ENCODE results near the gene CSGALNACT2. TPM values are rescaled to one million over a fixed set of nuclear protein-coding genes. Genes with fewer than 3 reads are reported as not detected.

The CSGALNACT2 gene
- total and polyA plus RNA-seq, 4 experiments from 2014 or later: 21.1 to 48.2 (median 34.4) TPM

- Mint-ChIP-seq H3K27me3 (no peaks in the 10 kb centered on the region), H3K4me3 (no peak overlapping the region), H3K27ac (peak overlapping the region in 1 of 7 donors; percentile 3), H3K36me3 (no peaks in the 10 kb centered on the region), H3K4me1 (no peaks in the 10 kb centered on the region), H3K9me3 (no peaks in the 10 kb centered on the region)
- H3K36me3 ChIP-seq (ENCODE audit: insufficient read depth, low read length): no peaks in the 10 kb centered on the region
- no peak overlapping the region for H3K27ac ChIP-seq (ENCODE audit: low read depth, low read length)
- H3K4me3 ChIP-seq (ENCODE audit: low read length in 2 of 2): no peak overlapping the region
- no peaks in the 10 kb centered on the region for H3K27me3 ChIP-seq (ENCODE audit: insufficient read depth, low read length)
- intact Hi-C loops (cut with micrococcal nuclease): no loop called here
- CTCF ChIA-PET (ENCODE audit: partially characterized antibody): interaction anchor here (0.6 kb wide), 1 partner anchor 146 kb away, joined by 4 read pairs; no protein-coding TSS in a partner anchor
- H3K4me1 ChIP-seq (ENCODE audit: insufficient read depth, low read length): no peaks in the 10 kb centered on the region
- DNase-seq: no peak
- H3K9me3 ChIP-seq (ENCODE audit: control insufficient read depth in 1 of 2, low read length in 2 of 2): no peaks in the 10 kb centered on the region
- POLR2A ChIA-PET (ENCODE audit: partially characterized antibody): no interaction called here
Measured at GRCh38 chr10:43211030-43211429, 72.8 kb downstream of the CSGALNACT2 start.

GRCh38 chr10:43211431-43212042 lies 73.3 kb downstream of the CSGALNACT2 start:
- H3K9me3 Mint-ChIP-seq: no peaks in the 10 kb centered on the region

GRCh38 chr10:43212043-43212721 lies 73.9 kb downstream of the CSGALNACT2 start:
- Mint-ChIP-seq H3K9me3 (peaks cover 0 to under 1% (median 0%) of the 10 kb centered on the region in 8 donors), H3K4me3 (no peak overlapping the region), H3K27me3 (no peaks in the 10 kb centered on the region), H3K36me3 (no peaks in the 10 kb centered on the region), H3K27ac (no peak overlapping the region), H3K4me1 (no peaks in the 10 kb centered on the region)
- Histone ChIP-seq H3K27ac (ENCODE audit: low read depth, low read length) (no peak overlapping the region), H3K9me3 (ENCODE audit: control insufficient read depth in 1 of 2, low read length in 2 of 2) (no peaks in the 10 kb centered on the region), H3K27me3 (ENCODE audit: insufficient read depth, low read length) (no peaks in the 10 kb centered on the region), H3K36me3 (ENCODE audit: insufficient read depth, low read length) (no peaks in the 10 kb centered on the region), H3K4me3 (ENCODE audit: low read length in 2 of 2) (no peak overlapping the region), H3K4me1 (ENCODE audit: insufficient read depth, low read length) (no peaks in the 10 kb centered on the region)
- DNase-seq: no peak
- CTCF ChIA-PET (ENCODE audit: partially characterized antibody): interaction anchor here (4.1 kb wide), 1 partner anchor 8 kb away, joined by 16 read pairs; no protein-coding TSS in a partner anchor
- intact Hi-C loops (cut with micrococcal nuclease): no loop called here
- POLR2A ChIA-PET (ENCODE audit: partially characterized antibody): no interaction called here

More at GRCh38 chr10:43211431-43212042, 73.3 kb downstream of the CSGALNACT2 start:
- Histone ChIP-seq H3K4me3 (ENCODE audit: low read length in 2 of 2) (no peak overlapping the region), H3K9me3 (ENCODE audit: control insufficient read depth in 1 of 2, low read length in 2 of 2) (no peaks in the 10 kb centered on the region), H3K36me3 (ENCODE audit: insufficient read depth, low read length) (no peaks in the 10 kb centered on the region), H3K27me3 (ENCODE audit: insufficient read depth, low read length) (no peaks in the 10 kb centered on the region), H3K27ac (ENCODE audit: low read depth, low read length) (no peak overlapping the region), H3K4me1 (ENCODE audit: insufficient read depth, low read length) (no peaks in the 10 kb centered on the region)
- H3K4me1 Mint-ChIP-seq: no peaks in the 10 kb centered on the region
- intact Hi-C loops (cut with micrococcal nuclease): no loop called here
- no peaks in the 10 kb centered on the region for H3K27me3 Mint-ChIP-seq
- POLR2A ChIA-PET (ENCODE audit: partially characterized antibody): no interaction called here
- DNase-seq: no peak
- peak overlapping the region in 1 of 7 donors; percentile 48 for H3K27ac Mint-ChIP-seq
- CTCF ChIA-PET (ENCODE audit: partially characterized antibody): no interaction called here
- no peaks in the 10 kb centered on the region for H3K36me3 Mint-ChIP-seq
- H3K4me3 Mint-ChIP-seq: no peak overlapping the region

- Histone ChIP-seq H3K27me3 (ENCODE audit: insufficient read depth, low read length) (no peaks in the 10 kb centered on the region), H3K9me3 (ENCODE audit: control insufficient read depth in 1 of 2, low read length in 2 of 2) (no peaks in the 10 kb centered on the region), H3K36me3 (ENCODE audit: insufficient read depth, low read length) (no peaks in the 10 kb centered on the region), H3K4me3 (ENCODE audit: low read length in 2 of 2) (no peak overlapping the region), H3K27ac (ENCODE audit: low read depth, low read length) (no peak overlapping the region), H3K4me1 (ENCODE audit: insufficient read depth, low read length) (no peaks in the 10 kb centered on the region)
- peak overlapping the region in 1 of 7 donors; percentile 70 for H3K27ac Mint-ChIP-seq
- H3K9me3 Mint-ChIP-seq: peaks cover 0 to 2% (median 0%) of the 10 kb centered on the region in 8 donors
- intact Hi-C loops (cut with micrococcal nuclease): no loop called here
- ChIA-PET POLR2A (ENCODE audit: partially characterized antibody) (no interaction called here), CTCF (ENCODE audit: partially characterized antibody) (interaction anchor here (1.2 to 4.1 kb wide), 3 partner anchors 8 to 13 kb away, joined by 3 to 16 read pairs (median 5); no protein-coding TSS in a partner anchor)
- H3K36me3 Mint-ChIP-seq: no peaks in the 10 kb centered on the region
- H3K4me1 Mint-ChIP-seq: no peaks in the 10 kb centered on the region
- H3K27me3 Mint-ChIP-seq: peaks cover 0 to 1% of the 10 kb centered on the region in 2 donors
- no peak for DNase-seq
- no peak overlapping the region for H3K4me3 Mint-ChIP-seq
Measured at GRCh38 chr10:43214071-43214955, 76.1 kb downstream of the CSGALNACT2 start.

- H3K27me3 ChIP-seq (ENCODE audit: insufficient read depth, low read length): no peaks in the 10 kb centered on the region
- H3K4me1 Mint-ChIP-seq: no peaks in the 10 kb centered on the region
- no peaks in the 10 kb centered on the region for H3K36me3 ChIP-seq (ENCODE audit: insufficient read depth, low read length)
- intact Hi-C loops (cut with micrococcal nuclease): no loop called here
- H3K4me1 ChIP-seq (ENCODE audit: insufficient read depth, low read length): no peaks in the 10 kb centered on the region
- POLR2A ChIA-PET (ENCODE audit: partially characterized antibody): no interaction called here
- no peak overlapping the region for H3K4me3 ChIP-seq (ENCODE audit: low read length in 2 of 2)
- no peak overlapping the region for H3K27ac Mint-ChIP-seq
- no peak for DNase-seq
- no peaks in the 10 kb centered on the region for H3K36me3 Mint-ChIP-seq
- peaks cover 0 to 4% (median 0%) of the 10 kb centered on the region in 8 donors for H3K9me3 Mint-ChIP-seq
- H3K4me3 Mint-ChIP-seq: no peak overlapping the region
- no peaks in the 10 kb centered on the region for H3K9me3 ChIP-seq (ENCODE audit: control insufficient read depth in 1 of 2, low read length in 2 of 2)
- H3K27ac ChIP-seq (ENCODE audit: low read depth, low read length): no peak overlapping the region
- H3K27me3 Mint-ChIP-seq: peaks cover 0 to 1% of the 10 kb centered on the region in 2 donors
- CTCF ChIA-PET (ENCODE audit: partially characterized antibody): interaction anchor here (4.1 kb wide), 1 partner anchor 10 kb away, joined by 16 read pairs; no protein-coding TSS in a partner anchor
Measured at GRCh38 chr10:43214956-43215561, 76.8 kb downstream of the CSGALNACT2 start.

- Mint-ChIP-seq H3K27me3 (peaks cover 0 to 1% of the 10 kb centered on the region in 2 donors), H3K4me1 (no peaks in the 10 kb centered on the region), H3K36me3 (no peaks in the 10 kb centered on the region), H3K4me3 (no peak overlapping the region), H3K27ac (no peak overlapping the region), H3K9me3 (peaks cover 0 to 4% (median 0%) of the 10 kb centered on the region in 8 donors)
- no peak overlapping the region for H3K4me3 ChIP-seq (ENCODE audit: low read length in 2 of 2)
- no peaks in the 10 kb centered on the region for H3K36me3 ChIP-seq (ENCODE audit: insufficient read depth, low read length)
- intact Hi-C loops (cut with micrococcal nuclease): no loop called here
- H3K27ac ChIP-seq (ENCODE audit: low read depth, low read length): no peak overlapping the region
- DNase-seq: no peak
- no peaks in the 10 kb centered on the region for H3K27me3 ChIP-seq (ENCODE audit: insufficient read depth, low read length)
- H3K4me1 ChIP-seq (ENCODE audit: insufficient read depth, low read length): no peaks in the 10 kb centered on the region
- no peaks in the 10 kb centered on the region for H3K9me3 ChIP-seq (ENCODE audit: control insufficient read depth in 1 of 2, low read length in 2 of 2)
- ChIA-PET POLR2A (ENCODE audit: partially characterized antibody) (no interaction called here), CTCF (ENCODE audit: partially characterized antibody) (interaction anchor here (4.1 kb wide), 1 partner anchor 11 kb away, joined by 16 read pairs; no protein-coding TSS in a partner anchor)
Measured at GRCh38 chr10:43215758-43216455, 77.7 kb downstream of the CSGALNACT2 start.

All from CD4-positive, alpha-beta memory T cell (primary cell).